HUDEP-2 (cell line): ENCODE measurements around the gene CLCA4.
A peak's percentile ranks its signal among the peaks of the same experiment; 100 is the strongest.

Experiments used
- DNase-seq, 76 experiments: peaks; one replicate each; lab custom pipeline; 2025; ENCODE audit not compliant: unreplicated experiment in 76 of 76; lab: John Stamatoyannopoulos, UW

The CLCA4 gene

DNA sequence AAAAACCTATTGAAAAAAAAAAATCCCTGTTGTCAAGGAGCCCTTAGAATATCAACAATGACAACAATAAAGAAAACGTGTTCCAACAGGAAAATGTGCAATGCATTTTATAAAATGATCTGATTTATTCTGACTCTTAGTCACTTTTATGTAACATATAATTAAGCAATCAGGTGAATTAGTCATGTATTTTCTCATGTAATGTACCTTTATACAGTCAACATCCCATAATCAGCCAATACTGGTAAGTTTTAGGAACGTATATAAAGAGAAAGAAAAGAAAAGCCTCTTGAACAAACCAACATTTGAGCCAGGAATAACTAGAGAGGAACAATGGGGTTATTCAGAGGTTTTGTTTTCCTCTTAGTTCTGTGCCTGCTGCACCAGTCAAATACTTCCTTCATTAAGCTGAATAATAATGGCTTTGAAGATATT is at the start of gene CLCA4:
Gene CLCA4, plus strand, starts transcription at position 292 of the 435 bp plus-strand sequence. Its CDS starts 42 bp downstream, at position 334.
- DNase-seq: no peak

DNA sequence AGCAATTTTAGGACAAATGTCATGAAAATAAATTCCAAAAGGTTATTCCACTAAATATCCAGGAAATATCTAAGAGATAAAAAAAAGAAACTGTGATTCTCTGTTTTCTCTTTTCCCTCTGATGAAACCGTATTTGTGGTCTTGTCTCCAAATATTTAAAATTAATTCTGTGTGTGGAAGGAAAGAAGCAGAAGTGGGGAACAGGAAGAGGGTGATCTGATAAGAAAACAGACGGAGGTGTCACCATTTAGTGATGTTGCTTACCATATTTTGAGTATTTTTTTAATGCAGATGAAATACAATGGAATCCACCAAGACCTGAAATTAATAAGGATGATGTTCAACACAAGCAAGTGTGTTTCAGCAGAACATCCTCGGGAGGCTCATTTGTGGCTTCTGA is 48.6 kb upstream of the CLCA4 start:
- DNase-seq: no peak

DNA sequence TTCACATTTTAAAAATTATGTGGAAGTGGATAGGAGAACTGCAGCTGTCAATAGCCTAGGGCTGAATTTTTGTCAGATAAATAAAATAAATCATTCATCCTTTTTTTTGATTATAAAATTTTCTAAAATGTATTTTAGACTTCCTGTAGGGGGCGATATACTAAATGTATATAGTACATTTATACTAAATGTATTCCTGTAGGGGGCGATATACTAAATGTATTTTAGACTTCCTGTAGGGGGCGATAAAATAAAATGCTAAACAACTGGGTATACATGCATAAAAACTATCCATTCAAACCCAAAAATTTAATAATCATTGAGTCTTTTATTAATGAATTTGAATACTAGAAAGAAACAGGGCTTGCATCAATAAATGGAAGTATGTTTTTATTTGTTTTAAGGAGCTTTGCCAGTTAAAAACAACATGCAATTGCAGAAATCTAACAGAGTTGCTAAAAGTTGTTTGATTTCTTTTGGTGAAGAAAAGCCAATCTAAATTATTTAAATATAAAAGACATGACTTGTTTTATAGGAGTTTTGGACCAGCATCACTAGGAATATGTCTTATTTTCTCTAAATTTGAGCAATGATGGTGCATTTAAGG is 46.8 kb upstream of the CLCA4 start:
- peak in 27 of 76 experiments; percentile 4 to 66 (median 43) for DNase-seq

GRCh38 chr1:86500714-86501113 is 46.2 kb upstream of the CLCA4 start:
- no peak for DNase-seq

DNA sequence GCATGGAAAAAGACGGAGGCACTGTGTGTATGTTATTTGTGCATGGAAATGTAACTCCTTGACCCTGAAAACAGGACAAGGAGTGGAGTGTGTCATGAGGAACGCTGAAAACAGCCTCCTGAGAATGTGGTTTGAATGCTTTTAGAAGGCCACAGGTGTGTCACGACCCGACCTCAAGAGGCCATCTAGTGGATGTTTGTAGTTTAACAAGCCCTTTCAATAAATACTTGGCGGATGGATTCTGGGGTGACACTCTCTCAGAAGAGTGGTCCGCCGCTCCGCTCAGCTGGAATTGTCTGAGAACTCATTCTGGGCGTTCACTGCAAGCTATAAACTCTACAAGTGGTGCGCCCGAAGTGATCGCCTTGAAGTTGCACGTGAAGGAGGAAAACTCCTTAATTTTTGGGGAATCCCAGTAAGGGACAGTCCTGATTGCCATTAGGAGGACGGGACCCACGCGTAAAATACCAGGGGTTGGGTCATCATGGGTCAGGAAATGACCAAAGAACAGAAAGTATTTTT is 44.7 kb upstream of the CLCA4 start:
- peak in 11 of 76 experiments; percentile 5 to 47 (median 21) for DNase-seq

GRCh38 chr1:86502721-86503405 is 44.0 kb upstream of the CLCA4 start:
- no peak for DNase-seq

DNA sequence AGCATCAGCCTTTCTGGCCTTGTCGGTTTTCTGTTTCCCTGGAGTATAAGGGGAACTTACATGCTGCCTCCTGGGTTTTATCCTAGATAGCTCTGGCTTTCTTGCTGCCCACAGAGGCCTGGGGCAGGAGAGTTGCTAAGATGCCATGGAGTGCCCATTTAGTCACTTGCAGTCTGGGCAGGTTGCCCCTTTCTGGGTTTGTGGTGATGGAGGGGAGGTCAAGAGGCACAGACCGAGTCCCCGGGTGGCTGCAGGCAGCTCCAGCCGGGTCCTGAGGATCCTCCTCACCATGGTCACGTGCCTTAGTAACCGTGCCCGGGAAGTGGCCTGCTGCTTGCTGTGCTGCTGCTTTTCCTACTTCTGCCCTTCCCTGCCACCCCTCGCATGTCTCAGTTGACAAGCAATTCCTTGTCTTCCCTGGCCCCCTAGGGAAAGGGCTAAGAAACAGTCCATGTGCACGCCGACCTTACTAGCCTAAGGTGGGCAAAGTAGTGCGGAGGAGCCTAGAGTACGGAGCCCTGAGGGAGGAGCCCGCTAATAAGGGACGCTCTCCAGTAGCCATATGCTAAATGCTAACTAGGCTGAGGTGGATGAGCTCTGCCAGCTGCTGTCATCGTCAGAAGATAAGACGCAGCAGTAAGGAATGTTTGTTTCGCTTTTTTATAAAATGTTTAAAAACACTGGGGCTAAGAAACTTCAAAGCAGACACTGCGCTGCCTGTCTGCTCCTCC is 43.3 kb upstream of the CLCA4 start:
- DNase-seq: peak in 1 of 76 experiments; percentile 6

DNA sequence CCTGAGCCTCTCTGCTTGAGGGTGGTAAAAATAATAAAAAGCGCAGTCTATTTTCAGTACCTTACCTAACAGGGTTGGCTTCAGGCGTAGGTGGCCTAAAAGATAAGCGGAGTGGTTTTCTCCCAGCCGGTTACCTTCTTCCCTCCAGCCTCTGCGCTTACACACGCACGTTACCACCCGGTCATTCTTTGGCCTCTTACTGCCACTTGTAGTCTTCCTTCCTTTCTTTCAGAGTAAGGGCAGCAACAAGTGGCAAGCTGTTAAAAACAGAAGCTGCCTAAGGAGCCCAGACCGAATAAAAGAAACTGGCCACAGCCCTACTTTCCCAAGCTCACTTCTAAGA is 42.8 kb upstream of the CLCA4 start:
- DNase-seq: no peak

DNA sequence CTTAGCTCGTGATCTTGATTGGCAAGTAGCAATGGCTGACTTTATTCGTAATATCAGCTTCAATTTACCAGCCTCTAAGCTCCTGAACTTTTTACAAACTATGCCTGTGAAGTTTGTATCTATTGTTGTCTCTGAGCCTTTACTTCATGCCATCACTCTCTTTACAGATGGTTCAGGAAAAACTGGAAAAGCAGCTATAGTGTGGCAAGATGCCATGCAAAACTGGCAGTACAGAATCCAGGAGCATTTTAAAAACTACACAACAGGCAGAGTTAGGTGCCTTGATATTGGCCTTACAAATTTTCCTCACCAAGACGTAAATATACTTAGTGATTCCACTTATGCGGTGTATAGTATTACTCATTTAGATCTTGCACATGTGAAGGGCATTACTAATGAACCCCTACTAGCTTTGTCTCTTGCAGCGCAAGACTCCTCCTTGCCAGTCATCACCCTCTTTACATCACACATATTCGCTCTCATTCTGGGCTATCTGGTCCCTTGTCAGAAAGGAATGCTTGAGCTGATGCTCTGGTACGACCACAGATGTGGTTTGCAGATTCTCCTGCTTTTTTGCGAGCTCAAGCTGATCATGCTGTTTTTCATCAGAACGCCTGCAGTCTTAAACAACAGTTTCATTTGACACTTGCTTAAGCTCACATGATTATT is 41.8 kb upstream of the CLCA4 start:
- DNase-seq: no peak

- no peak for DNase-seq
Observed at GRCh38 chr1:86505564-86505902, 41.3 kb upstream of the CLCA4 start.

GRCh38 chr1:86507935-86508582 is 38.8 kb upstream of the CLCA4 start:
- DNase-seq: peak in 6 of 76 experiments; percentile 1 to 20 (median 8)

DNA sequence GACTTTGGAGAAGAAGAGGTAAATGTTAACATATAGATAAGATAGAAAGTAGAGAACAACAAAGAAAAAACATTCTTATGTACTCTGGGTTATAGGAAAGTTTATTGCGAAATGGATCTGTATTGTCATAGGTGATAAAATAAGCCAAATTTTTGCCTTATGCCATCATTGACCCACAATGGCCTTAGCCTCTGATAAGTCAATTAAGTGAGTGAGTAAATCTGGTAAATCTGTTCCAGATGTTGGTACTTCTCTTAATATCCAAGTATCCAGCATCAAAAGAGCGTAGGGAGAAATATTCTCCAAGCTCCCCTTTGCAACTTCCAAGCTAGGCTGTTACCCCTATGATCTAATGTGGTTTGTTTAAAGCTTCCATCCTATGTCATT is 38.3 kb upstream of the CLCA4 start:
- DNase-seq: no peak

DNA sequence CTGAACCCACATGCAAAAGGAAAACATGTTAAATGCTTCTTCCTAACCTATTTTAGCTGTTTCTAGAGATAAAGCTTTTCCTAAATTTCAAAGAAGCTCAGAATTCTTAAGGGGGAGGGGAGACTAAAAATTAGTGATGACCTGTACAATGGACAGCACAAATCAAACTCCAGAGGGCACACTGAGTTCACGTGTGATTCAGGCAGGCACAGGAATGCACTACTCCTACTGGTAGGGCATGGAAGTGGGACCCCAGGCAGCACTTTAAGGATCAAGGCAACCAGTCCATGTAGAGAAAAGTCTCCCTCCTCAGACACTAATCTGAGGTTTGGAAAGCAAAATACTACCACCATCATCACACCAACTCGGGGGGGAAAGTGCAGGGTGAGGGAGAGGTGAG is 31.3 kb upstream of the CLCA4 start:
- DNase-seq: peak in 3 of 76 experiments; percentile 5 to 40 (median 11)

GRCh38 chr1:86516335-86516734 is 30.5 kb upstream of the CLCA4 start:
- DNase-seq: no peak

DNA sequence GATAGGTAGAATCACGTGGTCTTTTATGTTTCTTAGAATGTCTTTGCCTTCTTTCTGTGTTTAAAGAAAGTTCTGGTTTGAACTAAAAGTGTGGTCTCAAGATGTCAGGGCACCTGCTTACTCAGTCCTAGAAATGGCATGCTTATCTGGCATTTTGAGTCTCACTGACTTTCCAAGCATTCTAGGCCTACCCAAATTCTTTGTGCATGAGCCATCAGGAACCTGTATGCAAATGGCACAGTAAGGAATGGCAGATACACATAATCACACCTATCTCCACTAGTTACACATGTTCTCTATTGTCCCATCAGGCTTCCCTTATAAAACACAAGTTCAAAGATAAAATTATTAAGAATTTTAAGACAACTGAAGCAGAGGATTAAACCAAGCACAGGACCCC is 29.5 kb upstream of the CLCA4 start:
- DNase-seq: no peak

GRCh38 chr1:86520789-86521521 is 25.9 kb upstream of the CLCA4 start:
- no peak for DNase-seq

GRCh38 chr1:86521522-86521891 is 25.4 kb upstream of the CLCA4 start:
- no peak for DNase-seq

DNA sequence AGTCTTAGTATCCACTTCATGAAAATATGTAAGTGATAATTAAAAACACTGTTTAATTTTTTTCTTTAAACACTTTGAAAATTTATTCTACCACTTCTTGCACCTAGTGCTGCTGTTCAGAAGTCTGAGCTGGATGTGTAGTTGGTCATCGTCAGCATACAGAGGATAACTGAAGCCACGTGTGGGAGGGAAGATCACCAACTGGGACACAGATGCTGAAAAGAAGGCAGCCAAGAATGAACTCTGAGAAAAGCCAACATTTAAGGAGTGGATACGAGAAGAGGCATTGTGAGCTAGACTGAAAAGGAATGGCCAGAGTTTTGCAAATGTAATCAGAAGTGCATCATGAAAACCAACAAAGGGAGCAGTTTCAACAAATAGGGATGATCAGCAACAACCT is 24.6 kb upstream of the CLCA4 start:
- no peak for DNase-seq

DNA sequence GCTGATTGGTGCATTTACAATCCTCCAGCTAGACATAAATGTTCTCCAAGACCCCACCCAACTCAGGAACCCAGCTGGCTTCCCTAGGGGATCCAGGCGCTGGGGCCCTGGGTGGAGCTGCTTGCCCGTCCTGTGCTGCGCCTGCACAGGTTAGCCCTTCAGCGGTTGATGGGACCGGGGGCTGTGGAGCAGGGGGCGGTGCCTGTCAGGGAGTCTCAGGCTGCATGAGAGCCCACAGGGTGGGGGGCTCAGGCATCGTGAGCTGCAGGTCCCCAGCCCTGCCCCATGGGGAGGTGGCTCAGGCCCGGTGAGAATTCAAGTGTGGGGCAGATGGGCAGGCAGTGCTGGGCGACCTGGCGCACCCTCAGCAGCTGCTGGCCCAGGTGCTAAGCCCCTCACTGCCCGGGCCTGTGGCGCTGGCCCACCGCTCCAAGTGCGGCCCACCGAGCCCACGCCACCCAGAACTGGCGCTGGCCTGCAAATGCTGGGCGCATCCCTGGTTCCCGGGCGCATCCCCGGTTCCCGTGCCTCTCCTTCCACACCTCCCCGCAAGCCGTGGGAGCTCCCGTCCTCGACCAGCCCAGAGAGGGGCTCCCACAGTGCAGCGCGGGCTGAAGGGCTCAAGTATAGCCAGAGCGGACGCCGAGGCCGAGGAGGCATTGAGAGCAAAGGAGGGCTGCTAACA is 23.1 kb upstream of the CLCA4 start:
- no peak for DNase-seq

GRCh38 chr1:86527306-86527705 is 19.6 kb upstream of the CLCA4 start:
- no peak for DNase-seq
